HG02588 (cell line): ENCODE measurements around the gene CAPN10.

Experiments
- ATAC-seq: cut with Tn5 transposase; IDR thresholded peaks from one replicate; pipeline ENCODE4 v1.9.1; 2021; ENCODE audit warnings: mild to moderate bottlenecking, moderate library complexity; ENCODE audit not compliant: unreplicated experiment

The CAPN10 gene

GRCh38 chr2:240622531-240623235, 36.1 kb downstream of the CAPN10 start:
- ATAC-seq = no peak

DNA sequence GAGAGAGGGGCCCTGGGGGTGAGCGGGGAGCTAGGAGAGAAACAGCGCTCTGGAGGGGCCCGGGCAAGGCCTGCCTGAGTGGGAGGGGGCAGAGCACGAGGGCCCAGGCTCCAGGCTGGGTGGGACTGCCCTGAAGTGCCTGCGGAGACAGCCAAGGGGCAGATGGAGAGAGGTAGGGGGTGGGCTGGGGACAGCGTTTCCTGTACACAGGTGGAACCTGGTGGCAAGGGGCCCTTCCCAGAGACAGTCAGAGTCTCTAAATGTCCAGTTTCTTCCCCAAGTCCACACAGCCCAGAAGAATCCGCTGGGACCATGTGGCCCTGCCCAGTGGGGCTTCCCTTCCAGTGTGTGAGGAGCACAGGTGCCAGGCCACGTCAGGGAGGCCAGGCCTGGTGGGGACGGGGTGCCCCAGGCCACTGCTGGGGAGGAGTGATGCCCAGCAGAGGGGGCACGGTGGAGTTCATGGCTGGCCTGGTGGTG, 37.0 kb downstream of the CAPN10 start:
- ATAC-seq = no peak

GRCh38 chr2:240624011-240624949, 37.7 kb downstream of the CAPN10 start:
- ATAC-seq = no peak

DNA sequence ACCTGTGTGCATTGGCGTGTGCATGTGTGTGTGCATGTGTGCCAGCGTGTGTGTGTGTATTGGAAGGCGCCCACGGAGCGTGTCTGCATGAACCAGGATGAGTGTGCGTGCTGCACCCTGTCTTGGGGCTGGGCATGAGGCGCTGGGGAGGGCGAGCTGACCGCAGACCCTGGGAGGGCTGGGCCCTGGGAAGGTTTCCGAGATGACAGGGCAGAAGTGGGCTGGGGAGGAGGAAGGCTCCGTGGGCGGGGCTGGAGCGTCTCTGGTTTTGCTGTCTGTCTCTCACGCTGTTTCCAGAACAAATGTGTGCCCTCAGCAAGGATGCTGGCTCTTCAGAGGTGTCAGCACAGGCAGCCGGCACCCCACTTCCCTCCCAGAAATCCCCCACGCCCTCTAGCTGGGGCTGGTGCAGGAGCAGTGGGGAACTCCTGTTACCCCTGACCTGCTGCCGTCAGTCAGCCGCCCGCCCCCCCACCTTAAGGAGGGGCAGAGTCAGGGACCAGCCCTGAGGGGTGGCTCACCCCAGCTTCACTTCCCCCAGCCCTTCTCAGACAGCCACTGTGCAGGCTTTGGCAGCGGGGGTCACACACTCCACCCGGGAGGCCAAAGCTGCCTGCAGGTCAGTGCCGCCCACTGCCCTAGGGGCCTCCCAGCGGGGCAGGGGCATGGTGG, 38.6 kb downstream of the CAPN10 start, which contains the start of gene GPR35:
GPR35 (plus strand) TSS at position 531 of the 672 bp plus-strand sequence. CDS start 4,473 bp downstream, outside the sequence.
- no peak for ATAC-seq

DNA sequence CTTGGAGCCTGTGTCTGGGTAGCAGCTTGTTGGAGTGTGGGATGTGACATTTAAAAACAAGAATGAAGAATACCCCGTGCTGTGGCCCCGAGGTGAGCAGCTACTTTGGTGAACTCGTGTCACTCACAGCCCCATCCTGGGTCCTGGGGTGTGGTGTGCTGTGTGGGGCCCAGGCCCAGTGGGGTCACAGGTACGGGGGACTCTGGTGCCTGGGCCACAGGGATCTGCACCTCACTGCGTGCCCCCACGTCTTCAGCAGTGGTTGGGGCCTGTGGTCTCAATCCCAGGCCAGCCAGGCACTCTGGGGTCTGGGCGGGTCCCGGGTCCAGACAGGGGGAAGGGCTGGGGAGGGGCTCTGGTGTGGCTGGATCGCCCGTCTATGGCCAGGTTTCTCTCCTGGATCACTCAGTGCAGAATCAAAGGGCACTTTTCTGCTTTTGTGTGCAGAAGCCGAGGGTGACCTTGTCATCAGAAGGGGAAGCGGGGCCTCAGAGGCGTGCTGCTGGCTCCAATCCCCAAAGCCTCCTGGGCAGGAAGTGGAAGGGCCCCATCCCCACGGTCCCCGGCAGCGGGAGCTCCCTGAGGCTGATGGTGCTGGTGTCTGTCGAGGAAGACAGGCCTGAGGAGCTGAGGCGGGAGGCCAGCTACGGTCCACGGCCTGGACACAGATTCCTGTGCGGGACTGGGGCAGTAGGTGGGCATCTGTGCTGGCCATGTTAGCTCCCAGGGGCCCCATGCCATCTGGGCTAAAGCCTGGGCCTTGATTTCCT, 40.2 kb downstream of the CAPN10 start:
- no peak for ATAC-seq

GRCh38 chr2:240627736-240628506, 41.4 kb downstream of the CAPN10 start:
- no peak for ATAC-seq

DNA sequence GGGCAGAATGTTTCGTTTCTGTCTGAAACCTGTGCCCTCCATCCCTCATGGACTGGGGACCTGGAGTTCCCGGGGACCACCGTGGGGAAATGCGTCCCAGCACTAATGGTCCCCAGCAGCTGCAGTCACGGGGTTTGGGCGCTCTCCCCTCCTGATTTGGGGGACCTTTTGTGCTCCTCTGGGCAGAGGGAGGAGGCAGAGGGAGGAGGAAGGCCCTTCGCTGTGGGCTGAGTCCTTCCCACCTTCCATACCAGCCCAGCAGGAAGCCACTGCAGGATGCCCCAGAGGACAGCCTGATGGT, 41.9 kb downstream of the CAPN10 start:
- no peak for ATAC-seq

GRCh38 chr2:240628808-240629618, 42.5 kb downstream of the CAPN10 start:
- ATAC-seq = no peak

DNA sequence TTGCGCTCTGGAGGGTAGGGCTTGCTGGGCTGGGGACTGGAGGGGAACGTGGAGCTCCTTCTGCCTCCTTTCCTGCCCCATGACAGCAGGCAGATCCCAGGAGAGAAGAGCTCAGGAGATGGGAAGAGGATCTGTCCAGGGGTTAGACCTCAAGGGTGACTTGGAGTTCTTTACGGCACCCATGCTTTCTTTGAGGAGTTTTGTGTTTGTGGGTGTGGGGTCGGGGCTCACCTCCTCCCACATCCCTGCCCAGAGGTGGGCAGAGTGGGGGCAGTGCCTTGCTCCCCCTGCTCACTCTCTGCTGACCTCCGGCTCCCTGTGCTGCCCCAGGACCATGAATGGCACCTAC, 43.1 kb downstream of the CAPN10 start:
- ATAC-seq = no peak

DNA sequence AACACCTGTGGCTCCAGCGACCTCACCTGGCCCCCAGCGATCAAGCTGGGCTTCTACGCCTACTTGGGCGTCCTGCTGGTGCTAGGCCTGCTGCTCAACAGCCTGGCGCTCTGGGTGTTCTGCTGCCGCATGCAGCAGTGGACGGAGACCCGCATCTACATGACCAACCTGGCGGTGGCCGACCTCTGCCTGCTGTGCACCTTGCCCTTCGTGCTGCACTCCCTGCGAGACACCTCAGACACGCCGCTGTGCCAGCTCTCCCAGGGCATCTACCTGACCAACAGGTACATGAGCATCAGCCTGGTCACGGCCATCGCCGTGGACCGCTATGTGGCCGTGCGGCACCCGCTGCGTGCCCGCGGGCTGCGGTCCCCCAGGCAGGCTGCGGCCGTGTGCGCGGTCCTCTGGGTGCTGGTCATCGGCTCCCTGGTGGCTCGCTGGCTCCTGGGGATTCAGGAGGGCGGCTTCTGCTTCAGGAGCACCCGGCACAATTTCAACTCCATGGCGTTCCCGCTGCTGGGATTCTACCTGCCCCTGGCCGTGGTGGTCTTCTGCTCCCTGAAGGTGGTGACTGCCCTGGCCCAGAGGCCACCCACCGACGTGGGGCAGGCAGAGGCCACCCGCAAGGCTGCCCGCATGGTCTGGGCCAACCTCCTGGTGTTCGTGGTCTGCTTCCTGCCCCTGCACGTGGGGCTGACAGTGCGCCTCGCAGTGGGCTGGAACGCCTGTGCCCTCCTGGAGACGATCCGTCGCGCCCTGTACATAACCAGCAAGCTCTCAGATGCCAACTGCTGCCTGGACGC, 43.6 kb downstream of the CAPN10 start:
- ATAC-seq = no peak

DNA sequence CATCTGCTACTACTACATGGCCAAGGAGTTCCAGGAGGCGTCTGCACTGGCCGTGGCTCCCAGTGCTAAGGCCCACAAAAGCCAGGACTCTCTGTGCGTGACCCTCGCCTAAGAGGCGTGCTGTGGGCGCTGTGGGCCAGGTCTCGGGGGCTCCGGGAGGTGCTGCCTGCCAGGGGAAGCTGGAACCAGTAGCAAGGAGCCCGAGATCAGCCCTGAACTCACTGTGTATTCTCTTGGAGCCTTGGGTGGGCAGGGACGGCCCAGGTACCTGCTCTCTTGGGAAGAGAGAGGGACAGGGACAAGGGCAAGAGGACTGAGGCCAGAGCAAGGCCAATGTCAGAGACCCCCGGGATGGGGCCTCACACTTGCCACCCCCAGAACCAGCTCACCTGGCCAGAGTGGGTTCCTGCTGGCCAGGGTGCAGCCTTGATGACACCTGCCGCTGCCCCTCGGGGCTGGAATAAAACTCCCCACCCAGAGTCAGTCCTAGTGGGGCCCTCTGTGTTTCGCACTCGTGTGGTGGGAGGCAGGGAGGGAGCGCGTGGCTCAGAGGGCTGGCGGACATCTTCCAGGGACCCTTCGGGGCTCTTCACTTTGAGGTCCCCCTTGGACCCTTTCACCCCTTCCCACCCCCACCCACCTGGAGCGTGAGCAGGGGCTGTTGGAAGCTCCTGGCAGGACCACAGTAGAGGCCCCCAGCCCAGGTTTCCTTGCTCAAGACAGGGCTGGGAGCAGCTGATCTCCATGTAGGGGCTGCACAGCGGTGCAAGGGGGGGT, 44.4 kb downstream of the CAPN10 start:
- no peak for ATAC-seq

GRCh38 chr2:240631548-240632305, 45.2 kb downstream of the CAPN10 start:
- no peak for ATAC-seq

DNA sequence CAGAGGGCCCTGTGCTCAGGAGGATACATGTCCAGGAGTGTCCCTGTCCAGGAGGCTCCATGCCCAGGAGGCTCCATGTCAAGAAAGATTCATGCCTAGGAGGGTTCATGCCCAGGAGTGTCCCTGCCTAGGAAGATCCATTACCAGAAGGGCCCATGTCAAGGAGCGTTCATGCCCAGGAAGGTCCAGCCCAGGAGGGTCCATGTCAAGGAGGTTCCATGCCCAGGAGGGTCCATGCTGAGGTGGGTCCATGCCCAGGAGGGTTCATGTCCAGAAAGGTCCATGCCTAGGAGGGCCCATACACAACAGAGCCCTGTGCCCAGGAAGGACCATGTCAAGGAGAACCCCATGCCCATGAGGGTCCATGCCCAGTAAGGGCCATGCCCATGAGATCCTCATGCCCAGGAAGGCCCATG, 45.8 kb downstream of the CAPN10 start:
- no peak for ATAC-seq

- ATAC-seq = no peak
Measured at GRCh38 chr2:240635121-240635997, 48.8 kb downstream of the CAPN10 start.

GRCh38 chr2:240635998-240636547, 49.5 kb downstream of the CAPN10 start:
- ATAC-seq = no peak
